Ishikawa (cell line): ENCODE data around the gene IMMP2L.

Experiments used
- CEBPB ChIP-seq: IDR thresholded peaks from 2 replicates; pipeline ENCODE4 v1.6.1; 2012
- CREB1 ChIP-seq: IDR thresholded peaks from 2 replicates; pipeline ENCODE4 v1.6.1; 2012; ENCODE audit warnings: low read depth
- EGR1 ChIP-seq: IDR thresholded peaks from 2 replicates; pipeline ENCODE4 v1.6.1; 2012
- EP300 ChIP-seq: IDR thresholded peaks from 2 replicates; pipeline ENCODE4 v1.6.1; 2012; ENCODE audit warnings: borderline replicate concordance
- FOXM1 ChIP-seq: IDR thresholded peaks from 2 replicates; pipeline ENCODE4 v1.6.1; 2012; ENCODE audit warnings: low read depth, borderline replicate concordance
- MAX ChIP-seq: IDR thresholded peaks from 2 replicates; pipeline ENCODE4 v1.6.1; 2012
- NFIC ChIP-seq: IDR thresholded peaks from 2 replicates; pipeline ENCODE4 v1.6.1; 2012
- RAD21 ChIP-seq: IDR thresholded peaks from 2 replicates; pipeline ENCODE4 v1.6.1; 2012; ENCODE audit warnings: low read depth
- REST ChIP-seq: IDR thresholded peaks from 2 replicates; pipeline ENCODE4 v1.6.1; 2012; ENCODE audit warnings: low read depth, mild to moderate bottlenecking
- TAF1 ChIP-seq: IDR thresholded peaks from 2 replicates; pipeline ENCODE4 v1.6.1; 2012; ENCODE audit warnings: low read depth, mild to moderate bottlenecking
- TCF12 ChIP-seq: IDR thresholded peaks from 2 replicates; pipeline ENCODE4 v1.6.1; 2012; ENCODE audit warnings: low read depth
- TEAD4 ChIP-seq: IDR thresholded peaks from 2 replicates; pipeline ENCODE4 v1.6.1; 2012
- USF1 ChIP-seq: IDR thresholded peaks from 2 replicates; pipeline ENCODE4 v1.6.1; 2012
- YY1 ChIP-seq: IDR thresholded peaks from 2 replicates; pipeline ENCODE4 v1.6.1; 2012; ENCODE audit warnings: low read depth
- ZBTB7A ChIP-seq: IDR thresholded peaks from 2 replicates; pipeline ENCODE4 v1.6.1; 2012; ENCODE audit warnings: low read depth

IMMP2L gene

GRCh38 chr7:111229916-111230315, 332.4 kb downstream of the IMMP2L start:
- no peak for TF ChIP-seq EP300
- TF ChIP-seq RAD21: no peak
- no peak for TF ChIP-seq REST
- TF ChIP-seq YY1: no peak
- TF ChIP-seq TCF12: no peak
- TF ChIP-seq ZBTB7A: no peak
- TF ChIP-seq USF1: no peak
- no peak for TF ChIP-seq TAF1
- TF ChIP-seq CREB1: no peak
- no peak for TF ChIP-seq CEBPB
- TF ChIP-seq EGR1: no peak
- no peak for TF ChIP-seq NFIC
- no peak for TF ChIP-seq MAX
- TF ChIP-seq TEAD4: no peak
- no peak for TF ChIP-seq FOXM1

- no peak for TF ChIP-seq ZBTB7A
- no peak for TF ChIP-seq CEBPB
- TF ChIP-seq MAX: no peak
- TF ChIP-seq TCF12: no peak
- no peak for TF ChIP-seq EGR1
- TF ChIP-seq EP300: no peak
- TF ChIP-seq USF1: no peak
- no peak for TF ChIP-seq TEAD4
- no peak for TF ChIP-seq CREB1
- no peak for TF ChIP-seq RAD21
- TF ChIP-seq FOXM1: no peak
- no peak for TF ChIP-seq REST
- no peak for TF ChIP-seq NFIC
Measured at GRCh38 chr7:111229181-111229740, 333.0 kb downstream of the IMMP2L start.

- TF ChIP-seq ZBTB7A: no peak
- TF ChIP-seq TAF1: no peak
- TF ChIP-seq EGR1: no peak
- TF ChIP-seq FOXM1: no peak
- no peak for TF ChIP-seq MAX
- TF ChIP-seq EP300: no peak
- no peak for TF ChIP-seq TEAD4
- no peak for TF ChIP-seq USF1
- no peak for TF ChIP-seq TCF12
- TF ChIP-seq REST: no peak
- TF ChIP-seq CREB1: no peak
- TF ChIP-seq CEBPB: no peak
- TF ChIP-seq RAD21: no peak
- TF ChIP-seq NFIC: no peak
- TF ChIP-seq YY1: no peak
Measured at GRCh38 chr7:111228437-111228836, 333.9 kb downstream of the IMMP2L start.
